Measurements from ENCODE around the gene F2.
"Not testable (repeated sequence)": the region's sequence is repeated elsewhere in the genome, so short reads cannot be mapped to it uniquely, and the experiment has no call there.

The F2 gene

DNA sequence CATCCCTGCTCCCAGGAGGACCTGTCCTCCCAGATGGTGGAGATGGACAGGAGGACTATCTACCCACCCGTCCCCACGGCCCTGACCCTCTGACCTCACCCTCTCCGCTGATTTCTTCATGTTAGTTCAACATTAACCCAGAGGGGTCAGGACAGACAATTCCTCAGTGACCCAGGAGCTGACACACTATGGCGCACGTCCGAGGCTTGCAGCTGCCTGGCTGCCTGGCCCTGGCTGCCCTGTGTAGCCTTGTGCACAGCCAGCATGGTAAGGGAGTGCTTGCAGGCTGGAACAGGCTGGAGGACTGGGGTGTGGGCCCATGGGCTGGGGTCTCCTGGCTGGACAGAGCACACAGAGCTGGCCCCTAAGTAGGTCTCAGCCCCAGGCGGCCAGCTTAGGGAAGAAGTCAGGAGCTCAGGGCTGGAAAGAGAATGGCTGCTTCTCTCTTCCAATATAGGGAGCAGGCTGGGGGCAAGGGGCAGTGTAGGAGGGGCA is at the start of gene F2:
TSS of gene F2 (plus strand) at position 166 of the 495 bp plus-strand sequence. CDS start at position 189, 23 bp downstream.
- H3K27me3 Mint-ChIP-seq = peaks cover 9% of the 10 kb centered on the region
- no peak within 1 kb of the TSS for H3K27ac Mint-ChIP-seq
- H3K9me3 Mint-ChIP-seq = no peaks in the 10 kb centered on the region
- no peak for ATAC-seq
- no peak within 1 kb of the TSS for H3K4me3 Mint-ChIP-seq
- no peaks in the 10 kb centered on the region for H3K4me1 Mint-ChIP-seq
- no peaks in the 10 kb centered on the region for H3K36me3 Mint-ChIP-seq

- H3K36me3 Mint-ChIP-seq = peaks cover 41% of the 10 kb centered on the region
- H3K27ac Mint-ChIP-seq = no peak overlapping the region
- no peak for ATAC-seq
- H3K4me3 Mint-ChIP-seq = no peak overlapping the region
- H3K9me3 Mint-ChIP-seq = no peaks in the 10 kb centered on the region
- H3K4me1 Mint-ChIP-seq = peaks cover 7% of the 10 kb centered on the region
- H3K27me3 Mint-ChIP-seq = no peaks in the 10 kb centered on the region
Measured at GRCh38 chr11:46669711-46670139, 49.3 kb upstream of the F2 start.

- not testable (repeated sequence) for H3K4me3 Mint-ChIP-seq, H3K27me3 Mint-ChIP-seq, H3K9me3 Mint-ChIP-seq, ATAC-seq
- Mint-ChIP-seq H3K27ac (peak overlapping the region; percentile 46), H3K4me1 (peaks cover 14% of the 10 kb centered on the region), H3K36me3 (peaks cover 39% of the 10 kb centered on the region)
Measured at GRCh38 chr11:46670521-46670920, 48.5 kb upstream of the F2 start.

- peaks cover 25% of the 10 kb centered on the region for H3K4me1 Mint-ChIP-seq
- H3K36me3 Mint-ChIP-seq = peaks cover 39% of the 10 kb centered on the region
- no peak overlapping the region for H3K27ac Mint-ChIP-seq
- no peaks in the 10 kb centered on the region for H3K27me3 Mint-ChIP-seq
- ATAC-seq = no peak
- H3K4me3 Mint-ChIP-seq = no peak overlapping the region
- H3K9me3 Mint-ChIP-seq = no peaks in the 10 kb centered on the region
Measured at GRCh38 chr11:46671958-46672315, 47.1 kb upstream of the F2 start.

- H3K36me3 Mint-ChIP-seq = peaks cover 39% of the 10 kb centered on the region
- H3K4me3 Mint-ChIP-seq = no peak overlapping the region
- ATAC-seq = no peak
- H3K9me3 Mint-ChIP-seq = no peaks in the 10 kb centered on the region
- no peaks in the 10 kb centered on the region for H3K27me3 Mint-ChIP-seq
- no peak overlapping the region for H3K27ac Mint-ChIP-seq
- peaks cover 29% of the 10 kb centered on the region for H3K4me1 Mint-ChIP-seq
Measured at GRCh38 chr11:46672381-46672839, 46.6 kb upstream of the F2 start.

- no peaks in the 10 kb centered on the region for H3K27me3 Mint-ChIP-seq
- H3K27ac Mint-ChIP-seq = peak overlapping the region; percentile 69
Measured at GRCh38 chr11:46673713-46674462, 45.1 kb upstream of the F2 start.

GRCh38 chr11:46674463-46675287 is 44.3 kb upstream of the F2 start:
- peak; percentile 40 for ATAC-seq
- no peaks in the 10 kb centered on the region for H3K9me3 Mint-ChIP-seq
- no peak overlapping the region for H3K4me3 Mint-ChIP-seq
- H3K36me3 Mint-ChIP-seq = peaks cover 49% of the 10 kb centered on the region
- no peaks in the 10 kb centered on the region for H3K27me3 Mint-ChIP-seq
- H3K27ac Mint-ChIP-seq = peak overlapping the region; percentile 69
- peaks cover 40% of the 10 kb centered on the region for H3K4me1 Mint-ChIP-seq

More at GRCh38 chr11:46673713-46674462, 45.1 kb upstream of the F2 start:
- no peak for ATAC-seq
- Mint-ChIP-seq H3K36me3 (peaks cover 48% of the 10 kb centered on the region), H3K4me1 (peaks cover 40% of the 10 kb centered on the region), H3K4me3 (no peak overlapping the region), H3K9me3 (no peaks in the 10 kb centered on the region)

DNA sequence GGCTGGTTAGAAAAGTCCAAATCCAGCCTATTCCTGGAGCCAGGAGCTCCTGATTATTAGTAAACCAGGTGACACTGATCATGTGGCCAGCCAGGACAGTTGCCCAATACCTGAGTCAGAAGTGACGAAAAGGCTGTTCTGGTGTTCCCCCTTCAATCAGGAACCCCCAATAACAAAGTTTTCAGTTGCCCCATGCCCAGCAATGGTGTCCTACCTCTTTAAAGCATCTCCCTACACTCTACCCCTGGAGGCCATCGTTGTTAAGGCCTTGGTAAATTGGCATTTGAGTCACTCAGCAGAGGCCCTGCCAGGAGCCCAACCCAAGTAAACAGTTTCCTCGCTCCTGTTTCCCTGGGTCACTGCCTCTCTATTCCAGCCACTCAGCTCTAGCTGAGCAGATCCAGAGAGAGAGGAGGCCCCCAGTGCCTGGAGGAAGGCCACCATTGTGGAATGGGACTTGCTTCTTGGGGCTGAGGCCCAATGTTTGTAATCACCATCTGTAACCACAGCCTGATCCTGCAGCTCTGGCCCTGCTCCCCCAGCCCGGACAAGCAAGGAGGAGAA is 43.6 kb upstream of the F2 start:
- ATAC-seq = no peak
- Mint-ChIP-seq H3K27me3 (no peaks in the 10 kb centered on the region), H3K36me3 (peaks cover 51% of the 10 kb centered on the region), H3K27ac (peak overlapping the region; percentile 69), H3K4me3 (no peak overlapping the region), H3K9me3 (no peaks in the 10 kb centered on the region), H3K4me1 (peaks cover 40% of the 10 kb centered on the region)

DNA sequence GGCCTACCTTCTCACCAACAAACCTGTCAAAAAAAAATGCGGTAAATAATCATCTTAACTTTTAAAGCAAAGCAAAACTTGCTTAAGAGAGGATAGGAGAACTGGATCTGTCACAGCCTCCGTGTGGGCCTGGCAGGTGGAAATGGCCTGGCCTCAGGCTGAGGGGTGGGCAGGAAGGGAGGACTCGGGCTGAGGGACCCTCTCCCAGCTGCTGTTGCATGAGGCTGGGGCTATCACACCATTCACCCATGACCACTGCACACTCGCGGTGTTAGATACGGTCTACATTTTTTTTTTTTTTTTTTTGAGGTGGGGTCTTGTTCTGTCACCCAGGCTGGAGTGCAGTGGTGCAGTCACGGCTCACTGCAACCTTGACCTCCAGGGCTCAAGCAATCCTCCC is 43.1 kb upstream of the F2 start:
- Mint-ChIP-seq H3K4me1 (peaks cover 40% of the 10 kb centered on the region), H3K27me3 (no peaks in the 10 kb centered on the region), H3K36me3 (peaks cover 57% of the 10 kb centered on the region), H3K9me3 (no peaks in the 10 kb centered on the region), H3K27ac (peak overlapping the region; percentile 60), H3K4me3 (no peak overlapping the region)
- ATAC-seq = no peak

DNA sequence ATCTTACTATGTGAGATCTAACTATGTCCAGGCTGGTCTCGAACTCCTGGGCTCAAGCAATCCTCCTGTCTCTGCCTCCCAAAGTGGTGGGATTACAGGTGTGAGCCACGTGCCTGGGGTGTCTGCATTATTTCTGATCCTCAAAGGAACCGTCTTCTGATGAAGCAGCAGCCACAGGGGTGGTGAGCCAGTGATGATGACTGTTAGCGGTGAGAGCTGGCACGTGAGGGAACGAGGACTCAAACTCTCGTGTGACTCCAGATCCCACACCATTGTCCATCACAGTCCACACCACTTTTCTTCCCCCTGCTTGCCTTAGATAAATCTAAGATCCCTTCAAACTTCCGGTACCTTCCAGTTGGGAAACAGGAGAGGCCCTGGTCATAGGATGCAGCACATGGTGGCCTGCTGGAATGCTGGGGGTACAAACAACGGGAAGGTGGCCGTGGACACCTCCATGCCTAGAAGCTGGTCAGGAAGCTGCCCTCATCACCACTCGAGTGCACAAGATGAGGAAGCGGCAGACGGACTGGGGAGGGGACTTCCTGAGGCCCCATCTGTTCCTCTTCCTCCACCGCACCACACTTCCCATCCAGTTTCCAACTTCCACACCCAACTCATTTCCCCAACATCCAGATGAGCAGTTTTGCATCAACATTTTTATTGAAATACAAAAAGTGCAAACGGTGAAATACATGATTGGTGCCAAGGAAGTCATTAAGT is 42.4 kb upstream of the F2 start:
- ATAC-seq = no peak
- no peak overlapping the region for H3K4me3 Mint-ChIP-seq
- H3K27ac Mint-ChIP-seq = peak overlapping the region; percentile 60
- no peaks in the 10 kb centered on the region for H3K27me3 Mint-ChIP-seq
- H3K36me3 Mint-ChIP-seq = peaks cover 60% of the 10 kb centered on the region
- H3K4me1 Mint-ChIP-seq = peaks cover 40% of the 10 kb centered on the region
- H3K9me3 Mint-ChIP-seq = no peaks in the 10 kb centered on the region

DNA sequence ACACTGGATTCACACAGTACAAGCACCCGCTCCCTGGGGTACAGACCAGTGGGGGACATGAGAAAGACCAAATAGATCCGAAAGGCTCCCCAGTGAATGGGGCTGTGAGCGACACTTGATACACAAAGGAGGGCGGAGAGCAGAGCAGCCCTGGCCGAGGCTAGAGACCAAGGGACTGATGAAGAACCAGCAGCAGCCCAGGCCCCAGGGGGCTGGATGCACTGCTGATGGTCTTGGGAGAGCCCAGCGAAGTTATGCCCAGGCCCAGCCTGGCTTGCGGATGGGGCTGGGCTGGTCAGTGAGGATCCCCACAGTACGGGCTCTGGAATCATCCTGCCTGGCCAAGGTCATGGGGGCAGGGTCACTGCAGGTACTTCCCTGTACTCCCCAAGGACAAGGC is 41.8 kb upstream of the F2 start:
- Mint-ChIP-seq H3K36me3 (peaks cover 55% of the 10 kb centered on the region), H3K4me1 (peaks cover 40% of the 10 kb centered on the region), H3K4me3 (no peak overlapping the region), H3K27me3 (no peaks in the 10 kb centered on the region), H3K27ac (peak overlapping the region; percentile 60), H3K9me3 (no peaks in the 10 kb centered on the region)
- no peak for ATAC-seq

GRCh38 chr11:46677991-46678740 is 40.8 kb upstream of the F2 start:
- H3K27me3 Mint-ChIP-seq = no peaks in the 10 kb centered on the region
- no peak overlapping the region for H3K4me3 Mint-ChIP-seq
- peaks cover 40% of the 10 kb centered on the region for H3K4me1 Mint-ChIP-seq
- peaks cover 46% of the 10 kb centered on the region for H3K36me3 Mint-ChIP-seq
- H3K27ac Mint-ChIP-seq = no peak overlapping the region
- no peaks in the 10 kb centered on the region for H3K9me3 Mint-ChIP-seq
- ATAC-seq = no peak

- no peak for ATAC-seq
- H3K36me3 Mint-ChIP-seq = peaks cover 51% of the 10 kb centered on the region
- H3K27me3 Mint-ChIP-seq = no peaks in the 10 kb centered on the region
- H3K4me1 Mint-ChIP-seq = peaks cover 40% of the 10 kb centered on the region
- no peak overlapping the region for H3K27ac Mint-ChIP-seq
- no peak overlapping the region for H3K4me3 Mint-ChIP-seq
- H3K9me3 Mint-ChIP-seq = no peaks in the 10 kb centered on the region
Measured at GRCh38 chr11:46678741-46679130, 40.3 kb upstream of the F2 start.
